ENCODE data around the gene ADAT1.
A peak's percentile ranks its signal among the peaks of the same experiment; 100 is the strongest.

DNA sequence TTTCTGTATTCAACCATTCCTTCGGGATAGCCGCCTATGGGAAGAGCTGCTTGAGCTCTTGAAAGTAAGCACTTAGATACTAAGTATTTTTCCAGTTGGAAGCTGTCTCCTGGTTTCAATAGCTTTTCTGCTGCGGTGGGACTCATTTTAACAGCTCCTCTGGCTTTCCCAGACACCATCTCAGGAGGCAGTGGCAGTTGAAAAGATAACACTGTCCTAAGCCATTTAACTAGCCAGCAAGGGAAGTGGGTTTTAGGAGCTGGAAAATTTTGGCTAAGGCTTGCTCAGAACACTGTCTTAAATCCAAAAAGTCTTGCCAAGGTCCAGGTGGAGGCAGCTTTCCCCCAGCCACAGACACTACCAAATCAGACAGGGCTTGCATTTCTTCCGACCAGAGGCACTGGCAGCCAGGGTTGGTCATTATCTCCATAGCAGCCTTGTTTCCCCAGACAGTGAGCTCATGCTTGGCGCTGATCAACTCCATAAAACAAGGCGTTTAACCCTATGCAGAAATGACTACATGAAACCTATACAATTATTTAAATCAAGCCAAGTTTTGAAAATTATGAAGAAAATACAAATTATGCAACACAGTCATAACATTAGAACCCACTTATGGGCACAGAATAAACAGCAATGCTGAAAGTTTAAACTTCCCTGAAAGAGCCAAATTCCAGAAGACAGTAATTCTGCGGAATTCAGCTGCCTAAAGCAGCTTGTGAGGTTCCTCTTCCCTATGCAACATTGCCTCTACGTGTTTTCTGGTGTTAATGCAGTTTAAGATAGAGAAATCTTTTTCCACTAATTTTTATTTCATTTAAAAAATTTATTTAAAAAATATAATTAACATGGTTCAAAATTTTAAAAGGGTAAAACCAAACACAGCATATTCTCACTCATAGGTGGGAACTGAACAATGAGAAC, 31.9 kb downstream of the ADAT1 start:
- TF ChIP-seq EZH2phosphoT487 (IDR thresholded peaks at IDR 0.05; ENCODE audit: low read depth, severe bottlenecking, unreplicated experiment): no peak
- TF ChIP-seq, protein P1, sequence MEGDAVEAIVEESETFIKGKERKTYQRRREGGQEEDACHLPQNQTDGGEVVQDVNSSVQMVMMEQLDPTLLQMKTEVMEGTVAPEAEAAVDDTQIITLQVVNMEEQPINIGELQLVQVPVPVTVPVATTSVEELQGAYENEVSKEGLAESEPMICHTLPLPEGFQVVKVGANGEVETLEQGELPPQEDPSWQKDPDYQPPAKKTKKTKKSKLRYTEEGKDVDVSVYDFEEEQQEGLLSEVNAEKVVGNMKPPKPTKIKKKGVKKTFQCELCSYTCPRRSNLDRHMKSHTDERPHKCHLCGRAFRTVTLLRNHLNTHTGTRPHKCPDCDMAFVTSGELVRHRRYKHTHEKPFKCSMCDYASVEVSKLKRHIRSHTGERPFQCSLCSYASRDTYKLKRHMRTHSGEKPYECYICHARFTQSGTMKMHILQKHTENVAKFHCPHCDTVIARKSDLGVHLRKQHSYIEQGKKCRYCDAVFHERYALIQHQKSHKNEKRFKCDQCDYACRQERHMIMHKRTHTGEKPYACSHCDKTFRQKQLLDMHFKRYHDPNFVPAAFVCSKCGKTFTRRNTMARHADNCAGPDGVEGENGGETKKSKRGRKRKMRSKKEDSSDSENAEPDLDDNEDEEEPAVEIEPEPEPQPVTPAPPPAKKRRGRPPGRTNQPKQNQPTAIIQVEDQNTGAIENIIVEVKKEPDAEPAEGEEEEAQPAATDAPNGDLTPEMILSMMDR (IDR thresholded peaks at IDR 0.05; ENCODE audit: poor library complexity): peak; percentile 40
- TF ChIP-seq EZH2 (IDR thresholded peaks at IDR 0.05; ENCODE audit: borderline replicate concordance): no peak

Measured in hepatocyte (in vitro differentiated cells).